Skeletal muscle tissue (tissue), 4 donors: ENCODE measurements around the gene TUBGCP2. TPM values are rescaled to one million over a fixed set of nuclear protein-coding genes. Genes with fewer than 3 reads are reported as not detected.
"Not testable (repeated sequence)": the region's sequence is repeated elsewhere in the genome, so short reads cannot be mapped to it uniquely, and the experiment has no call there.

Experiments
- H3K27ac ChIP-seq: one replicate; pipeline ENCODE4 v1.7.0; 2013; ENCODE audit warnings: mild to moderate bottlenecking, low read depth, low read length, inconsistent platforms
- H3K27me3 ChIP-seq, 3 donors: one replicate each; pipeline ENCODE4 v1.7.0; 2013; ENCODE audit warnings: low read length in 3 of 3; ENCODE audit not compliant: control insufficient read depth in 3 of 3, insufficient read depth in 3 of 3
- H3K36me3 ChIP-seq, 3 donors: one replicate each; pipeline ENCODE4 v1.7.0; 2013; ENCODE audit warnings: low read length in 3 of 3; ENCODE audit not compliant: control insufficient read depth in 3 of 3, insufficient read depth in 3 of 3
- H3K4me1 ChIP-seq, 3 donors: one replicate each; pipeline ENCODE4 v1.7.0; 2013; ENCODE audit warnings: low read length in 3 of 3, mild to moderate bottlenecking in 3 of 3; ENCODE audit not compliant: control insufficient read depth in 3 of 3, insufficient read depth in 3 of 3
- H3K4me3 ChIP-seq, 3 donors: one replicate each; pipeline ENCODE4 v1.7.0; 2013; ENCODE audit warnings: low read length in 3 of 3
- H3K9ac ChIP-seq, 3 donors: one replicate each; pipeline ENCODE4 v1.7.0; 2013; ENCODE audit warnings: low read length in 3 of 3, mild to moderate bottlenecking in 3 of 3, moderate library complexity in 2 of 3, low read depth in 1 of 3
- H3K9me3 ChIP-seq, 3 donors: one replicate each; pipeline ENCODE4 v1.7.0; 2013; ENCODE audit warnings: low read length in 3 of 3; ENCODE audit not compliant: control insufficient read depth in 3 of 3
- total RNA-seq: library from RNA; depleted of rRNA; stranded (reverse); fragments of >200 nt; gene quantifications from one replicate; pipeline ENCODE4 v1.2.3, GENCODE V29; 2014
- donor health status: Osteomylitis.

The TUBGCP2 gene
- total RNA-seq, 1 donor from 2014 or later = 39.7 TPM

DNA sequence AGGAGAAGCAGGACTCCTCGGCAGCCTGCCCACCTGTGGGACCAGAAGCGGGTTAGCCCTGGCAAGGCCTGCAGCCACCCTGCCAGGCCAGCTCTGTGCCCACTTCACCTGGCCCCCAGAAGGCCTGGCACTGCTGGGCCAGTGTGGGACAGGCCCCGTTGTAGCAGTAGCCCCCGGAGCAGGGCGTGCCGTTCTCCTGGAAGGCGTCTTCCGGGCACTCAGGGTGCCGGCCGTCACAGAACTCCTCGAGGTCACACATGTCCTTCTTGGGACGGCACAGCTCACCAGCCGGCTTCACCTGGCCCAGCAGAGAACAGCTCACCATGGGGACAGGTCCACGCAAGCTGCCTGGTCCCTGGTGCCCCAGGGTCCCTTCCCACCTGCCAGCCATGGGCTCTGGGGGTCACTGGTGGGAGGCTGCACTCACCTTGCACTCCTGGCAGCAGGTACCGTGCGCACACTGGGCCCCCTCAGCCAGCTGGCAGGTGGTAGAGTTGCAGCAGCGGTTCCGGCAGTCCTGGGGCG lies 37.8 kb downstream of the TUBGCP2 start:
- H3K9me3 ChIP-seq = no peaks in the 10 kb centered on the region
- H3K27me3 ChIP-seq = peaks cover under 1 to 15% (median 15%) of the 10 kb centered on the region in 3 donors
- H3K4me1 ChIP-seq = no peaks in the 10 kb centered on the region
- H3K36me3 ChIP-seq = peaks cover 0 to 5% (median 4%) of the 10 kb centered on the region in 3 donors
- no peak overlapping the region for H3K27ac ChIP-seq
- no peak overlapping the region for H3K9ac ChIP-seq
- no peak overlapping the region for H3K4me3 ChIP-seq

DNA sequence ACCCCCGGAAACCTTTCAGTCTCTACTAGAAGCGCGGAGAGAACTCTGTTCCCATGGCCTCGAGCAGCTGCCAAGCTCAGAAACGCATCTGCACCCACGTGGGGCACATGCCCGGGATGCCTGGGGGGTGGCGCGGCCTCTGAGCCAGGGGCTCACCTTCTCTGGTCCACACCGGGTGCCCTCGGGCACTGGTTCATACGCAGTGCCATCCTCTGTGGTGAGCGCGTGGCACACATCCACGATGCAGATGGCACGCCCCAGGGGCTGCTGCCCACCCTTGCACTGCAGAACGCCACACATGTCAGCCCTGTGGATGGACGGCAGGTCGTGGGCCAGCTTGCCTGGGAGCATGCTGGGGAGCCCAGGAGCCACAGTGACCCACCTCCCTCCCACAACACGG lies 38.5 kb downstream of the TUBGCP2 start:
- H3K4me1 ChIP-seq = no peaks in the 10 kb centered on the region
- no peak overlapping the region for H3K27ac ChIP-seq
- no peak overlapping the region for H3K9ac ChIP-seq
- no peak overlapping the region for H3K4me3 ChIP-seq
- peaks cover 0 to 5% (median 4%) of the 10 kb centered on the region in 3 donors for H3K36me3 ChIP-seq
- no peaks in the 10 kb centered on the region for H3K9me3 ChIP-seq
- H3K27me3 ChIP-seq = peaks cover 0 to 10% (median 8%) of the 10 kb centered on the region in 3 donors

DNA sequence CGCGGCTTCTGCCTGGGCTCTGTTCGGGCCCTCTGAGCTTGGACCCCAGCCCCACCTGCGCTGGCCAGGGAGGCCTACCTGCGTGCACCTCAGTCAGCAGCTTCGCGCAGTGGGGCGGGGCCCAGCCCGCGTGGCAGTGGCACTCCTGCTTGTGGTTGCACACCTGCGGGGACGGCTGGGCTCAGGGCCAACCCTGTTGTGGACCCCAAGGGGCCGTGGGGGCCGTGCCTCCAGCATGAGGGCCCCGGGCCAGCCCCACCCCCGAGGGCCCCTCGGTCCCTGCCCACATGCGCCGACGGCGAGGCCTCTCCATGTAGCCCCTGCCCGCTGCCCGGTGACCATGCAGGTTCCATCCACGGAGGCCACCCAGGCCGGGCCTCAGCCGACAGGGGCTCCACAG lies 39.3 kb downstream of the TUBGCP2 start:
- no peak overlapping the region for H3K27ac ChIP-seq
- no peak overlapping the region for H3K9ac ChIP-seq
- no peak overlapping the region for H3K4me3 ChIP-seq
- H3K27me3 ChIP-seq = peaks cover 0 to 4% (median 0%) of the 10 kb centered on the region in 3 donors
- H3K36me3 ChIP-seq = peaks cover 0 to 5% (median 4%) of the 10 kb centered on the region in 3 donors
- no peaks in the 10 kb centered on the region for H3K9me3 ChIP-seq
- no peaks in the 10 kb centered on the region for H3K4me1 ChIP-seq

DNA sequence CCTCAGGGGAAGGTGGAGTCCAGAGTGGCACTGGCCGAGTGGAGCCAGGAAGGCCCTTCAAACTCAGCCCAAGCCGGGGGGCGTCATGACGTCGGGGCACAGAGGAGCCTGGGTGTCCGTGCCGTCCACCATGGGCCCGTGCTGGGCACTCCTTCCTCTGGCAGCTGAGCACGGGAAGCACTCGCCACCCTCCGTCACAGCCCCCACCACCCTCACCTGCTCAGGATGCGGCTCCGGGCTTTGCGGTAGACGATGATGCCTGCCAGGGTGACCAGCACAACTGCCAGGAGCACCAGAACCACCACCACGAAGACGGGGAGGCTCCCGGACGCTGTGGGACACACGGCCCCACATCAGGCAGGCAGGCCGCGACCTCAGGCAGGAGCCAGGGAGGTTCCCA lies 40.1 kb downstream of the TUBGCP2 start:
- no peak overlapping the region for H3K27ac ChIP-seq
- peaks cover 0 to 5% (median 4%) of the 10 kb centered on the region in 3 donors for H3K36me3 ChIP-seq
- H3K4me3 ChIP-seq = no peak overlapping the region
- H3K4me1 ChIP-seq = no peaks in the 10 kb centered on the region
- H3K9me3 ChIP-seq = no peaks in the 10 kb centered on the region
- no peak overlapping the region for H3K9ac ChIP-seq
- H3K27me3 ChIP-seq = no peaks in the 10 kb centered on the region

DNA sequence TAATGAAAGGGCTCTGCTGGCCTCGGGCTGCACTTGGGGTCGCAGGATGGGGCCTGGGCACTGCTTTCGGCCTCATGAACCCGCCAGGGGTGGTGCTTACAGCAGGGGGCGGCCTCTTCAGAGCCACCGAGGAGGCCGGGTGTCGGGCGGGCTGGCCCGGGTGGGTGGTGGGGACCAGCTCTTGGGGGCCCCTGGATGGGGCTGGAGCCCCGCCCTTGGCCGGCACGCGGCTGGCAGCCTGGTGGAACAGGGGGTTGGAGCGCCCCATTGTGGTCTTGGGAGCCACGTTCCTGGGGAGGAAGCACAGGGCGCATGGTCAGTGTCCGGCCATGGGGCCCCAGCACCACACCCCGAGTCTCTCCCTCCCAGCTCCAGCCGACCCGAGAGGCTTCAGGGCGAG lies 40.8 kb downstream of the TUBGCP2 start:
- no peak overlapping the region for H3K9ac ChIP-seq
- H3K36me3 ChIP-seq = peaks cover 0 to 5% (median 4%) of the 10 kb centered on the region in 3 donors
- H3K27me3 ChIP-seq = no peaks in the 10 kb centered on the region
- no peak overlapping the region for H3K27ac ChIP-seq
- no peak overlapping the region for H3K4me3 ChIP-seq
- H3K9me3 ChIP-seq = no peaks in the 10 kb centered on the region
- peaks cover under 1% of the 10 kb centered on the region in 3 donors for H3K4me1 ChIP-seq

DNA sequence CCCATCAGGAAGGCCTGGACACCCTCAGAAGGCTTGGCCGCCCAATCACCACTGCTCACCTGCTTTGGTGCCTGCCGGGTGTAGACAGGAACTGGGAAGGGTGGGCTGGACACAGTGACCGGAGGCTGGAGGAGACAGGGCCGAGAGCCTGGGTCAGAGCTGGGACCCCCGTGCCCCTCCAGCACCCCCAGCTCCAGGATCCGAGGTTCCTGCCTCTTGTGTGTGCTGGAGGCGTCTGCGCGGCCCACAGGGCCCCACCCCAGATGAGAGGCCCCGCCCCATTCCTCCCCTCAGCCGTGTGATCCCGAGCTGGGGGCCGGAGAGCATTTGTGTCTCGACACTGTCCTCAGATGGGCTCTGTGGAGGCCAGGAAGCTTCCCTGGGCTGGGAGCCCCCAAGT lies 41.4 kb downstream of the TUBGCP2 start:
- H3K4me3 ChIP-seq = no peak overlapping the region
- no peak overlapping the region for H3K27ac ChIP-seq
- peaks cover 0 to 8% (median 4%) of the 10 kb centered on the region in 3 donors for H3K36me3 ChIP-seq
- no peaks in the 10 kb centered on the region for H3K9me3 ChIP-seq
- peaks cover 5 to 6% (median 5%) of the 10 kb centered on the region in 3 donors for H3K4me1 ChIP-seq
- no peak overlapping the region for H3K9ac ChIP-seq
- H3K27me3 ChIP-seq = no peaks in the 10 kb centered on the region

DNA sequence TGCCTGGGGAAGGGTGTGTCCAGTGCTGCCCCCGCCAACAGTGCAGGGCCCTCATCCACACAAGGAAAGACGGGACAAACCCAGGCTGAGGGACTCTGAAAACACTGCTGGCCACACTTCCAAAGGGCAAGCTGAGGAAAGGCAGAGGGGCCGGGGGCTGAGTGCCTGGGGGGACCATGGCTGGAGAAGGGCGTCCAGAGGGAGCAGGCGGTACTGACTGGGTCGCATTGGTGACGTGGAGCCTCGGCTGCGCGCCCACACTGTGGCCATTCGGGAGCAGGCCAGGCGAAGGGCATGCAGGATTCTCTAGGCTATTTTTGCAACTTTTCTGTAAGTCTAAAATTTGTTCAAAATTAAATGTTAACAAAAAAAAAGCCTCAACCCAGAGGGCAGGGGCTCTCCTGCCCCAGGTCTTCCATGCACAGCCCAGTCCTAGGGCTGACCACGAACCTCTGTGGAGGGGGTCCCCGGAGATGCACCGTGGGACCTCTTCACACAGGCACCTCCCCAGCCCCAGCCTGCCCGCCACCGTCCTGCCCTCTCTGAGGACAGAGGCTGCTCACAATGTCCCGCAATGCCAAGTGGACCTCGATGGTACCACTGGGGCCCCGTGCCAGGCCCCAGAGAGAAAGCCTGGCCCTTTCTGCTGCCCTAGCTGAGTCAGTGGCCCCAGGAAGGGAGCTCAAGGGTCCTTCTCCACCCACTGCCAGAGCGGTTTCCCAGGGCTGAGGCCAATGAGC lies 42.4 kb downstream of the TUBGCP2 start:
- Histone ChIP-seq H3K4me1 (peaks cover 7 to 10% (median 7%) of the 10 kb centered on the region in 3 donors), H3K9me3 (no peaks in the 10 kb centered on the region), H3K4me3 (no peak overlapping the region), H3K9ac (no peak overlapping the region), H3K27ac (no peak overlapping the region), H3K27me3 (no peaks in the 10 kb centered on the region), H3K36me3 (peaks cover 0 to 8% (median 4%) of the 10 kb centered on the region in 3 donors)

DNA sequence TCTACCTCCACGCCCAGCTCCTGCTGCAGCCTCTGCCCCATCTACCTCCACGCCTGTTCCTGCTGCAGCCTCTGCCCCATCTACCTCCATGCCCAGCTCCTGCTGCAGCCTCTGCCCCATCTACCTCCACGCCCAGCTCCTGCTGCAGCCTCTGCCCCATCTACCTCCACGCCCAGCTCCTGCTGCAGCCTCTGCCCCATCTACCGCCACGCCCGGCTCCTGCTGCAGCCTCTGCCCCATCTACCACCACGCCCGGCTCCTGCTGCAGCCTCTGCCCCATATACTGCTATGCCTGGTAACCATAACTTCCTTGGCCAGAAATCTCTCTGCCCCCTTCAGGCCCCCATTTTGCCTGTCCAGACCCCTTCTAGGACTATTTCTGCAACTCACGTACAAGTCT lies 43.6 kb downstream of the TUBGCP2 start:
- not testable (repeated sequence) for H3K36me3 ChIP-seq, H3K4me3 ChIP-seq, H3K27me3 ChIP-seq, H3K9ac ChIP-seq, H3K9me3 ChIP-seq, H3K27ac ChIP-seq
- H3K4me1 ChIP-seq = peaks cover 10 to 20% (median 19%) of the 10 kb centered on the region in 3 donors

DNA sequence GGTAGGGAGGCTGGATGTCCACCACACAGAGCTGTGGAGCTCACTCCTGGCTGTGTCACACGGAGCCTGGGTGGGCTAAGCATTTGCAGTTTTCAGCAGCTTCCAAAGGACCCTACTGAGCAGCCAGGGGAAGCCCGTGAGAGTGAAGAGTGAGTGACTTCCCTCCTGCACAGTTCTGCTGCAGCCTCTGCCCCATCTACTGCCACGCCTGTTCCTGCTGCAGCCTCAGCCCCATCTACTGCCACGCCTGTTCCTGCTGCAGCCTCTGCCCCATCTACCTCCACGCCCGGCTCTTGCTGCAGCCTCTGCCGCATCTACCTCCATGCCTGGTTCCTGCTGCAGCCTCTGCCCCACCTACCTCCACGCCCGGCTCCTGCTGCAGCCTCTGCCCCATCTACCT lies 44.2 kb downstream of the TUBGCP2 start:
- Histone ChIP-seq H3K4me3 (no peak overlapping the region), H3K4me1 (peaks cover 16 to 25% (median 25%) of the 10 kb centered on the region in 3 donors), H3K36me3 (peaks cover 0 to 2% (median 0%) of the 10 kb centered on the region in 3 donors), H3K27me3 (no peaks in the 10 kb centered on the region), H3K9ac (no peak overlapping the region), H3K9me3 (no peaks in the 10 kb centered on the region), H3K27ac (no peak overlapping the region)

DNA sequence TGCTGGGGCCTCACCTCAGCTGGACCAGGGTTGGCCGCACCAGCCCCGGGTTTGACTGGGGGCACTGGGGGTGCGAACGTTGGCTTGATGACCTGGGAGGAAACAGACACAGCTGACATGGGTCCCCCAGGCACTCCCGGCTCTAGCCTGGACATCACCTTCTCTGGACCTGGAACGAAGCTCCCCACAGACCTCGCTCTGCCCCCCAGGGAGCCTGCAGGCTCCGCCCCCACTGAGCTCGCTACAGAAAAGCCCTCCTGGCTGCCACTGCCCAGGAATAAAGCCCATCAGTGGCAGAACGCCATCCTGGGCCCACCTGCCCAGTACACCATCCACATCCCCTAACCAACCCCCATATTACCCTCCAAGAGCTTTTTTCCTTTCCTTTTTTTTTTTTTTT lies 45.0 kb downstream of the TUBGCP2 start:
- Histone ChIP-seq H3K4me1 (peaks cover 18 to 32% (median 27%) of the 10 kb centered on the region in 3 donors), H3K9me3 (no peaks in the 10 kb centered on the region), H3K4me3 (no peak overlapping the region), H3K27me3 (no peaks in the 10 kb centered on the region), H3K36me3 (peaks cover 0 to 2% (median 0%) of the 10 kb centered on the region in 3 donors), H3K27ac (no peak overlapping the region), H3K9ac (no peak overlapping the region)
